Iris pigment epithelial cell (primary cell): ENCODE data around the gene TUBGCP6.

ENCODE experiments used
- DNase-seq: peaks from one replicate; pipeline ENCODE4 v3.0.0-alpha.2; 2011; ENCODE audit warnings: low read depth

TUBGCP6 gene

GRCh38 chr22:50197000-50197800 is 47.6 kb downstream of the TUBGCP6 start:
- no peak for DNase-seq

GRCh38 chr22:50196256-50196655 is 48.6 kb downstream of the TUBGCP6 start:
- no peak for DNase-seq

GRCh38 chr22:50194037-50194805 is 50.6 kb downstream of the TUBGCP6 start:
- no peak for DNase-seq

GRCh38 chr22:50193621-50194020 is 51.2 kb downstream of the TUBGCP6 start:
- DNase-seq = no peak

- DNase-seq = no peak
Measured at GRCh38 chr22:50192436-50193204, 52.2 kb downstream of the TUBGCP6 start.

GRCh38 chr22:50190941-50191741 is 53.7 kb downstream of the TUBGCP6 start:
- no peak for DNase-seq

GRCh38 chr22:50190182-50190940 is 54.5 kb downstream of the TUBGCP6 start:
- DNase-seq = peak; percentile 63

- DNase-seq = no peak
Measured at GRCh38 chr22:50189849-50190181, 55.0 kb downstream of the TUBGCP6 start.

GRCh38 chr22:50189184-50189848 is 55.5 kb downstream of the TUBGCP6 start:
- no peak for DNase-seq

- DNase-seq = no peak
Measured at GRCh38 chr22:50188356-50188755, 56.5 kb downstream of the TUBGCP6 start.

- DNase-seq = peak; percentile 29
Measured at GRCh38 chr22:50186761-50187523, 57.9 kb downstream of the TUBGCP6 start.

GRCh38 chr22:50186181-50186714 is 58.6 kb downstream of the TUBGCP6 start:
- no peak for DNase-seq

GRCh38 chr22:50185375-50186087 is 59.3 kb downstream of the TUBGCP6 start, which contains the start of gene TRABD:
Gene TRABD (plus strand): TSS chr22:50185913. CDS start chr22:50193061, 7,148 bp downstream.
- DNase-seq = peak; percentile 83

- DNase-seq = no peak
Measured at GRCh38 chr22:50184902-50185374, 59.9 kb downstream of the TUBGCP6 start.

GRCh38 chr22:50184004-50184901 is 60.6 kb downstream of the TUBGCP6 start:
- peak; percentile 62 for DNase-seq

GRCh38 chr22:50183141-50183971 is 61.5 kb downstream of the TUBGCP6 start:
- DNase-seq = no peak
